Muscle layer of colon (tissue), 2 donors: Measurements from ENCODE around the gene TM4SF18.
"Not testable (repeated sequence)": the region's sequence is repeated elsewhere in the genome, so short reads cannot be mapped to it uniquely, and the experiment has no call there.

Source experiments
- H3K27ac ChIP-seq: one replicate; pipeline ENCODE4 v1.7.0; 2013; ENCODE audit warnings: low read depth, mild to moderate bottlenecking, low read length, moderate library complexity
- H3K27me3 ChIP-seq, 2 donors: one replicate each; pipeline ENCODE4 v1.7.0; 2013; ENCODE audit warnings: low read length in 2 of 2, mild to moderate bottlenecking in 2 of 2; ENCODE audit not compliant: insufficient read depth in 2 of 2, control insufficient read depth in 1 of 2
- H3K36me3 ChIP-seq: one replicate; pipeline ENCODE4 v1.7.0; 2013; ENCODE audit warnings: mild to moderate bottlenecking, low read length; ENCODE audit not compliant: insufficient read depth
- H3K4me1 ChIP-seq: one replicate; pipeline ENCODE4 v1.7.0; 2013; ENCODE audit warnings: mild to moderate bottlenecking, low read length; ENCODE audit not compliant: insufficient read depth
- H3K4me3 ChIP-seq, 2 donors: one replicate each; pipeline ENCODE4 v1.7.0; 2013; ENCODE audit warnings: low read length in 2 of 2, low read depth in 1 of 2, mild to moderate bottlenecking in 1 of 2, moderate library complexity in 1 of 2
- H3K9ac ChIP-seq: one replicate; pipeline ENCODE4 v1.7.0; 2013; ENCODE audit warnings: low read length
- H3K9me3 ChIP-seq: one replicate; pipeline ENCODE4 v1.7.0; 2013; ENCODE audit warnings: mild to moderate bottlenecking, low read length
- donor health status: abdominal sarcoma.
- donor health status: Adenocarcinoma of cecum.

The TM4SF18 gene

DNA sequence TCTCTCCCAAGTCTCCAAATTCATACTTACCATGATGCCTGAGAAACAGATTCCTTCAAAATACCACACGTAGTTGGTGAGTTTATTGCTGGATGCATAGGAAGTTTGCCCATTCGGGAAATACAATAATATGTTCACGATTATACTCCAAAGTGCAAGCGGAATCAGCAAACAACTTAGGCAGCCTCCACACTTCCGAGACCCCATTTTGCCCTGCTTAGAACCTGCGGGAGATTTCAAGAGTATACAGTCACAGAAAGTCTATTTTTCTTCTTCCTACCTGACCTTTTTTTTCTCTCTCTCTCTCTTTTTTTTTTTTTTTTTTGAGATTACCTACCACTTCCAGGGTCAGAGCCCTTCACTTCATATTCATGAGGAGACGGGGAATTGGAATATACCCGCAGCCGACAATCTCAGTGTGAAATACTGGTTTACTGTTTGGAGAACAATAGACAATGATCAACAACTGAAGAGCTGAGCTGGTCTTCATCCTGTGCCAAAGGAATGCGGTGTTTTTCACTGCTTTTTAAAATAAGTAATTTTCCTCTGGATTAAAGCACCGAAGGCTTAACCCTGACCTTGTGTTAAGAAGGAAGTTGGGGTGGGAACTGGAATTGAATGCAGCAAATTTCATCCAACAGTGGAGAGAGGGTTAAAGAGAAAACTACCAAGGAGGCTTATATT lies at the start of gene TM4SF18:
Gene TM4SF18, minus strand, starts transcription at position 461 of the 684 bp plus-strand sequence. Its CDS starts 254 bp downstream, at position 207.
- H3K9ac ChIP-seq = no peak within 1 kb of the TSS
- H3K4me3 ChIP-seq = no peak within 1 kb of the TSS
- H3K27ac ChIP-seq = no peak within 1 kb of the TSS
- H3K36me3 ChIP-seq = no peaks in the 10 kb centered on the region
- H3K9me3 ChIP-seq = no peaks in the 10 kb centered on the region
- no peaks in the 10 kb centered on the region for H3K4me1 ChIP-seq
- no peaks in the 10 kb centered on the region for H3K27me3 ChIP-seq

GRCh38 chr3:149382518-149382917 lies 49.1 kb upstream of the TM4SF18 start:
- H3K4me3 ChIP-seq = no peak overlapping the region
- H3K9me3 ChIP-seq = no peaks in the 10 kb centered on the region
- no peaks in the 10 kb centered on the region for H3K27me3 ChIP-seq
- no peaks in the 10 kb centered on the region for H3K36me3 ChIP-seq
- H3K4me1 ChIP-seq = peaks cover 11% of the 10 kb centered on the region
- no peak overlapping the region for H3K9ac ChIP-seq
- no peak overlapping the region for H3K27ac ChIP-seq

DNA sequence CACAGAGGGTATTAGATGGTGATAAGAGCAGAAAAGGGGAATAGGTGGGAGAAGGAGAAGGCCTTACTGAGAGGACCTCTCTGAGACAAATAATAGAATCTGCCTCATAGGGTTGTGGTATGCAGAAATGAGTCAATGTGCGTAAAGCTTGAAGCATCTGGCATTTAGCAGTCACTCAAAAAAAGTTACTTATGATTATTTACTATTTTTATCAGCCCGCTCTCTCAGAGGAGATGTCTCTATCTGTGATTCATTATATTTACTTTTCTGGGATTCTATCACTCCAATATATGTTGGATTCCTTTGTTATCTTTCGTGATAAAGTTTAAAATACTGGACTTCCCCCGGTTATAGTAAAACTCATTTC lies 48.6 kb upstream of the TM4SF18 start:
- Histone ChIP-seq H3K4me3 (no peak overlapping the region), H3K9ac (no peak overlapping the region), H3K27me3 (no peaks in the 10 kb centered on the region), H3K27ac (no peak overlapping the region), H3K9me3 (no peaks in the 10 kb centered on the region), H3K36me3 (no peaks in the 10 kb centered on the region), H3K4me1 (peaks cover 8% of the 10 kb centered on the region)

GRCh38 chr3:149381173-149382100 lies 48.0 kb upstream of the TM4SF18 start:
- no peaks in the 10 kb centered on the region for H3K9me3 ChIP-seq
- no peak overlapping the region for H3K27ac ChIP-seq
- no peak overlapping the region for H3K9ac ChIP-seq
- no peaks in the 10 kb centered on the region for H3K36me3 ChIP-seq
- H3K4me1 ChIP-seq = peaks cover 5% of the 10 kb centered on the region
- no peak overlapping the region for H3K4me3 ChIP-seq
- no peaks in the 10 kb centered on the region for H3K27me3 ChIP-seq

- H3K4me1 ChIP-seq, H3K4me3 ChIP-seq, H3K36me3 ChIP-seq, H3K9ac ChIP-seq, H3K27me3 ChIP-seq, H3K27ac ChIP-seq, H3K9me3 ChIP-seq: not testable (repeated sequence)
These were observed 46.8 kb upstream of the TM4SF18 start for GRCh38 chr3:149380220-149380619.

DNA sequence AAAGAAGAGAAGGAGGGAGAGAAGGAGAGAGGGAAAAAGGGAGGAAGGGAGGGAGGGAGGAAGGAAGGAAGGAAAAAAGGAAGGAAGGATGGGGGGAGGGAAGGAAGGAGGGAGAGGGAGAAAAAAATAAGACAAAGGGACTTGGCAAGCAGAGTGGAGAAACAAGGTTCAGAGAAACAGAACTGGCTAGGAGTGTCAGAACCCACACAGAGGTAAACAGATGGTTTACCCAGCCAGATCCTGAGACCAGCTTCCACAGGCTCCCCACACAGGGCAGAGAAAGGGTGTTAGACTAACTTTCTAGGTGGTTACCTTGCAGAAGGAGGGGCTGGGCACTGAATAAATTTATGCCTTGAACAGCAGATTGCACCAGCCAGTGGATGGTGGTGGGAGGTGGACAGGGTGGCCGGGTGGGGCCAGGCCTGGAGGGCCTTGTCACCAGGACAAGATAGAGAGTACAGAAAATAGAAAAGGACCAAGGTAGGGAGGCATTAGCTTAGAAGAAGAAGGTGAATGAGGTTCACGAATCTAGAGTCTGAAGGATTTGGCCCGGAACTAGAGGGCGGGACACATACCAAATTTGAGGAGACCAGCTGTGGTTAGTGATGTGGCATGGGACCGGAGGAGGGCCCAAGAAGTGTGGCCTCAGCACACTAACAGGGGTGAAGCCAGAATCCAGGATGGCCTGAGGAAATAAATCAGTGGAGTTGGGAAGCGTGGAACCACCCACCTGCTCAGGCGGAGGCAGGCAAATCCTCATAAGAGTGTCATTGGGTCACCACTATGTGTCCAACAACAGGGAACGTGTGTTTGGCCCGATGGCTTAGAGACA lies 45.3 kb upstream of the TM4SF18 start:
- H3K36me3 ChIP-seq = no peaks in the 10 kb centered on the region
- no peak overlapping the region for H3K4me3 ChIP-seq
- H3K4me1 ChIP-seq = peaks cover 5% of the 10 kb centered on the region
- no peak overlapping the region for H3K9ac ChIP-seq
- H3K9me3 ChIP-seq = no peaks in the 10 kb centered on the region
- H3K27ac ChIP-seq = no peak overlapping the region
- no peaks in the 10 kb centered on the region for H3K27me3 ChIP-seq

DNA sequence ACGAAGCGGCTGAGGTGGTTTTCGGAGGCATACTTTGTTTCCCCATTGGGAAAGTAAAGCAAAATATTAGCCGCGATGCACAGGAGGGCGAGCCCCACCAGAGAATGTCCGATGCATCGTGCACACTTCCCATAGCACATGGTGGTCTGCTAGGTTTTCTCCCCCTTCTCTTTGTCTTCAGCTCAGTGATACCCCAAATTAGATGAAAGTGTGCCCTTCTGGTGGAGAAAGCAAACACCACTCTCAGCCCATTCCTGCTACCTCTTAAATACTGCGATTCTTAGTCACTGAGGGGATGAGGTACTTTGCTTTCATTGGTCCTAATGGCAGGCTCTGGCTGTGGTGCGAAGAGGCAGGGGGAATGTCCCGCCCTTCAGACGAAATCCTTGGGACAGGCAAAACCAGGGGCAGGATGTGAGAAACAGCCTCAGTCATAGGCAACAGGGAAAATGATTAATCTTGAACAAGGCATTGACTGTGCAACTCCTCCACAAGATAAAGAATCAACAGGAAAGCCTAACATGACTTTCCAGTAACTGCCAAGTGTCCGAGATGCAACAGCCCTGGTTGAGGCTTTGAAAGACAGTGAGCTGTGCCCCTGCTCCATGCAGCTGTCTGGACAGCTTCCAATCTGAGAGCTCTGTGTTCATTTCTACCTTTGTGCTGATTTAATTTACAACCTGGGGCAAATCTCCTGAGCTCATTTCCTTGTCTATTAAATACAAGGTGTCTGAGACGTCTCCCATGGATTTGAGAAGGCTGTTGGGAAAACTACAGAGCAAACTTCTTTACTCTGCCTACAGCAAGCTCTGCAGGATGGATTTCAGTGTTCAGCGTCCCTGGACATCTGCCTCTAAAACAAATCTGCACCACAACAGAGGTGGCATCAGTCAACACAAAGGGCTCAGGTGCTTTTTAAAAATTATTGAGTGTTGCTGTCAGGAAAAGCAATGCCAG lies 44.2 kb upstream of the TM4SF18 start, which contains the start of gene TM4SF1:
Gene TM4SF1, minus strand, starts transcription at position 242 of the 957 bp plus-strand sequence. Its CDS starts 102 bp downstream, at position 140.
- Histone ChIP-seq H3K4me3 (no peak within 1 kb of the TSS), H3K4me1 (peaks cover 5% of the 10 kb centered on the region), H3K36me3 (no peaks in the 10 kb centered on the region), H3K27me3 (no peaks in the 10 kb centered on the region), H3K9ac (no peak within 1 kb of the TSS), H3K9me3 (no peaks in the 10 kb centered on the region), H3K27ac (no peak within 1 kb of the TSS)

GRCh38 chr3:149376718-149377407 lies 43.4 kb upstream of the TM4SF18 start:
- Histone ChIP-seq H3K4me3 (no peak overlapping the region), H3K4me1 (peaks cover 5% of the 10 kb centered on the region), H3K9ac (no peak overlapping the region), H3K27ac (no peak overlapping the region), H3K36me3 (no peaks in the 10 kb centered on the region), H3K9me3 (no peaks in the 10 kb centered on the region), H3K27me3 (no peaks in the 10 kb centered on the region)

GRCh38 chr3:149375501-149376196 lies 42.2 kb upstream of the TM4SF18 start:
- H3K4me1 ChIP-seq = peaks cover 14% of the 10 kb centered on the region
- no peak overlapping the region for H3K27ac ChIP-seq
- no peaks in the 10 kb centered on the region for H3K9me3 ChIP-seq
- no peaks in the 10 kb centered on the region for H3K27me3 ChIP-seq
- no peak overlapping the region for H3K4me3 ChIP-seq
- H3K36me3 ChIP-seq = no peaks in the 10 kb centered on the region
- H3K9ac ChIP-seq = no peak overlapping the region
